Ishikawa (cell line): Measurements from ENCODE around the gene SPECC1.

Experiments used
- CEBPB ChIP-seq: IDR thresholded peaks from 2 replicates; pipeline ENCODE4 v1.6.1; 2012
- CREB1 ChIP-seq: IDR thresholded peaks from 2 replicates; pipeline ENCODE4 v1.6.1; 2012; ENCODE audit warnings: low read depth
- EGR1 ChIP-seq: IDR thresholded peaks from 2 replicates; pipeline ENCODE4 v1.6.1; 2012
- EP300 ChIP-seq: IDR thresholded peaks from 2 replicates; pipeline ENCODE4 v1.6.1; 2012; ENCODE audit warnings: borderline replicate concordance
- FOXM1 ChIP-seq: IDR thresholded peaks from 2 replicates; pipeline ENCODE4 v1.6.1; 2012; ENCODE audit warnings: low read depth, borderline replicate concordance
- NFIC ChIP-seq: IDR thresholded peaks from 2 replicates; pipeline ENCODE4 v1.6.1; 2012
- RAD21 ChIP-seq: IDR thresholded peaks from 2 replicates; pipeline ENCODE4 v1.6.1; 2012; ENCODE audit warnings: low read depth
- REST ChIP-seq: IDR thresholded peaks from 2 replicates; pipeline ENCODE4 v1.6.1; 2012; ENCODE audit warnings: low read depth, mild to moderate bottlenecking
- TAF1 ChIP-seq: IDR thresholded peaks from 2 replicates; pipeline ENCODE4 v1.6.1; 2012; ENCODE audit warnings: low read depth, mild to moderate bottlenecking
- TCF12 ChIP-seq: IDR thresholded peaks from 2 replicates; pipeline ENCODE4 v1.6.1; 2012; ENCODE audit warnings: low read depth
- TEAD4 ChIP-seq: IDR thresholded peaks from 2 replicates; pipeline ENCODE4 v1.6.1; 2012
- YY1 ChIP-seq: IDR thresholded peaks from 2 replicates; pipeline ENCODE4 v1.6.1; 2012; ENCODE audit warnings: low read depth
- ZBTB7A ChIP-seq: IDR thresholded peaks from 2 replicates; pipeline ENCODE4 v1.6.1; 2012; ENCODE audit warnings: low read depth
- TF ChIP-seq, protein P1 (sequence below): IDR thresholded peaks from 2 replicates; pipeline ENCODE4 v1.6.1; 2012
- TF ChIP-seq, protein P2 (sequence below): IDR thresholded peaks from 2 replicates; pipeline ENCODE4 v1.6.1; 2012

The SPECC1 gene

DNA sequence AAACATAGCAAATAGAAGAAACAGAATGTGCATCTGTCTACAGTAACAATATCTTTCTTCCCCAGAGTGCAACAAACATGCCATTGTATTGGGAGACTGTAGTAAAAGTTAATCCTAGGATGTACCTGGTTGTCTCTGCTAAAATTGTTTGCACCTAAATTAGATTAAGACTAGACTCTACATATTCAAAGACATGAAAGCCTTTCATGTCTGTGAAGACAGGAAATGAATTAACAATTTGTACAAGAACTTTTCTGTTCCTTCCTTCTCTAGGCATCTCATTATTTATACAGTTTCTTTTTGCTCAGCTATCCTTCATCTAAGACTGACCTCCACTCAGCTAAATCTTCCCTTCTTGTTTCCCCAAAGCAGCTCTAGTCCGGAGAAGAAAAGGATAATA, 237.5 kb downstream of the SPECC1 start:
- no peak for TF ChIP-seq REST
- no peak for TF ChIP-seq EGR1
- TF ChIP-seq TCF12 = no peak
- TF ChIP-seq CREB1 = no peak
- no peak for TF ChIP-seq RAD21
- no peak for TF ChIP-seq YY1
- no peak for TF ChIP-seq FOXM1
- TF ChIP-seq TAF1 = no peak
- TF ChIP-seq NFIC = no peak

GRCh38 chr17:20253323-20253722, 244.2 kb downstream of the SPECC1 start:
- TF ChIP-seq ZBTB7A (no peak), YY1 (no peak), TAF1 (no peak)

DNA sequence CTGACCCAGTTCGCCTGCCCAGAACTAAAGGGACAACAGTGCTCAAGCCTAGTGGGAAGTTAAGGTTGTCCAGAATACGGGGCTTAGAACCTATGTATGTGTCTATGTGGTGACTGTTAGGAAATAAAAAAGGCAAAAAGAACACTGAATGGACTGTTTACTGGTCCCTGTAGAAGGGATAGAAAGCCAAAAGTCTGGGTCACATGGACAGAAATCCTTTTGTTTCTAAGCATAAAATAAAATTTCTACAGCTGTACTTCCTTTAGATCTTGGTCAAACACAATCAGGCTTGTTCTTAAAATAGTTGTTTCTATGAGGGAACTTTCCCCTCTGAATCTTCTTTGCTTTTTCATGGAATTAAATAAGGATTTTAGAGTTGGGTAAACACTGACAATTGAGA, 245.4 kb downstream of the SPECC1 start:
- TF ChIP-seq TEAD4 = no peak
- TF ChIP-seq FOXM1 = no peak
- no peak for TF ChIP-seq ZBTB7A
- TF ChIP-seq CEBPB = no peak
- no peak for TF ChIP-seq NFIC
- TF ChIP-seq EGR1 = no peak
- TF ChIP-seq REST = no peak

DNA sequence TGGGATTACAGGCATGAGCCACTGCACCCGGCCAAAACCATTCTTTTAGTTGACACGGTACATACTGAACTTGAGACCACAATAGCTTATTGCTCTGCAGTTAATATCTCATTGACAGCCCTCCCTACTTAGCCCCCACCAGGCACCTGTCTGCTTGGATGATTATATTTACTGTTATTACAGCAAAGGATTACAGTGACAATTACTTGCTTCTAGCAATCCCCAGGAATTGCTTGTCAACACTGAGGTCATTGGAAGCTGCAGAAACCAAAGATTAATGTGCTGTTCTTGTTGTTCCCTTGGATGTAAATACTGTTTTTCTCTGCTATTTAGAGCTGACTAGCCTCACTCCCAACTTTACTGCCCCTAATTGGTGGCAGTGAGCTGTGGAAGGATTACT, 247.0 kb downstream of the SPECC1 start:
- no peak for TF ChIP-seq NFIC
- no peak for TF ChIP-seq CEBPB

GRCh38 chr17:20257008-20257407, 247.8 kb downstream of the SPECC1 start:
- TF ChIP-seq CREB1 (no peak), RAD21 (no peak), EGR1 (no peak), FOXM1 (no peak), ZBTB7A (no peak), YY1 (no peak), EP300 (no peak), TCF12 (no peak)

DNA sequence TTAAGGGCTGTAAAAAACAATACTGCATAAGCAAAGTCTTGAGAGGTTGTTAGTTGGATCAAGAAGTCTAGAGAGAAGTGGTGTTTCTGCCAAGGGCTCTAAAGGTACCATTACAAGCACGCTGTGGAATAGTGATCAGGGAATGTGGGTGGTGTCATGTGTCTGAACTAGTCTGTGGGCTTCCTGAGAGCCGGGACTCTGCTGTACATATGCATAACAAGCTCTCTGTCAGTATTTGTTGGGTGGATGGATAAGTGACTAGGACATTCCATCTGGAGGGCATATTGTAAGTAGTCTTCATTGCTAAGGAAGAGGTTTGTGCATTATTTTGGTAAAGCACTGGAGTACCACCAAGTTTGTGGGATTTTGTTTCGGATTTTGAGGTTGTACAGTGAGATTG, 248.6 kb downstream of the SPECC1 start:
- no peak for TF ChIP-seq TCF12
- TF ChIP-seq FOXM1 = no peak
- no peak for TF ChIP-seq EGR1
- TF ChIP-seq, protein P1, sequence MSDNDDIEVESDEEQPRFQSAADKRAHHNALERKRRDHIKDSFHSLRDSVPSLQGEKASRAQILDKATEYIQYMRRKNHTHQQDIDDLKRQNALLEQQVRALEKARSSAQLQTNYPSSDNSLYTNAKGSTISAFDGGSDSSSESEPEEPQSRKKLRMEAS = no peak

DNA sequence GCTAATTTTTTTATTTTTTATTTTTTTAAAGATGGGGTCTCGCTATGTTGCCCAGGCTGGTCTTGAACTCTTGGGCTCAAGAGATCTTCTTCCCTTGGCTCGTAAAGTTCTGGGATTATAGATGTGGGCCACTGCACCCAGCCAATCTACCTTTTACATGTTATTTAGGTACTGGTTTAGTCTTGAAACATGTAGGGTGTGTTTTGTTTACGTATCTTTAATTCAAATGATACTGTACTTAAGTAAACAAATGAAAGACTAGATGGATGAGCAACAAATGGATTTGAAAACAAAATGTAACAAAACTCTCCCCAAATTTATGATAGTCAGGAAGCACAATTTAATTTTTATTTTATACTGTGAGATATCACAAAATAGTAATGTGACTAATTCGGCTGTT, 250.5 kb downstream of the SPECC1 start:
- TF ChIP-seq, protein P1 = no peak
- TF ChIP-seq TEAD4 = no peak
- no peak for TF ChIP-seq FOXM1
- no peak for TF ChIP-seq TCF12
- TF ChIP-seq TAF1 = no peak
- TF ChIP-seq CEBPB = no peak
- TF ChIP-seq, protein P2, sequence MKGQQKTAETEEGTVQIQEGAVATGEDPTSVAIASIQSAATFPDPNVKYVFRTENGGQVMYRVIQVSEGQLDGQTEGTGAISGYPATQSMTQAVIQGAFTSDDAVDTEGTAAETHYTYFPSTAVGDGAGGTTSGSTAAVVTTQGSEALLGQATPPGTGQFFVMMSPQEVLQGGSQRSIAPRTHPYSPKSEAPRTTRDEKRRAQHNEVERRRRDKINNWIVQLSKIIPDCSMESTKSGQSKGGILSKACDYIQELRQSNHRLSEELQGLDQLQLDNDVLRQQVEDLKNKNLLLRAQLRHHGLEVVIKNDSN = no peak
- TF ChIP-seq ZBTB7A = no peak
- TF ChIP-seq EP300 = no peak

DNA sequence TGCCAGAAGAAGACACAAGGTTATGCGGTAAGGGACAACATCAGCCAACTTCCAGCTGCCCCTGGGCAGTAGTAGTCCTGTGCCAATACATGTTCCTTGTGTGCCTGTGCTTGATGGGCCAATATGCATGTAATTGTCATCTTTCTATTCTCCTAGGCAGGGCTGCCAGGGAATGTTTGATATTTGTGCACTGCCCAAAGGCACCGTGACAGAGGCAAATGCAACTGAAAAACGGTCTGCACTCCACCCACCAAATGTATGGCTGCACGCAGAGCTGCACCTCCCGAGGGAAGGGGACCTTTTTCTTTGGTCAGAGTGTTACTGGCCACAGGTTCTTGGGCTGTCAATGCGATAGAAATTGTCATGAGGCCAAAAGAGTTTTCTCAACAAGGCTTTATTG, 251.1 kb downstream of the SPECC1 start:
- TF ChIP-seq, protein P1 = no peak
- no peak for TF ChIP-seq RAD21
- TF ChIP-seq TAF1 = no peak
- no peak for TF ChIP-seq CREB1
- TF ChIP-seq CEBPB = no peak
- TF ChIP-seq NFIC = no peak
- no peak for TF ChIP-seq TCF12
- no peak for TF ChIP-seq FOXM1
- TF ChIP-seq REST = no peak
- no peak for TF ChIP-seq EGR1
- TF ChIP-seq ZBTB7A = no peak
- no peak for TF ChIP-seq YY1
